Stomach smooth muscle (tissue), 2 donors: ENCODE data around the gene SYT17.

Experiments
- H3K27ac ChIP-seq: one replicate; pipeline ENCODE4 v1.7.0; 2013; ENCODE audit warnings: mild to moderate bottlenecking, low read length, inconsistent platforms
- H3K27me3 ChIP-seq, 2 donors: one replicate each; pipeline ENCODE4 v1.7.0; 2013; ENCODE audit warnings: low read length in 2 of 2; ENCODE audit not compliant: insufficient read depth in 2 of 2, control insufficient read depth in 1 of 2
- H3K36me3 ChIP-seq, 2 donors: one replicate each; pipeline ENCODE4 v1.7.0; 2013; ENCODE audit warnings: low read length in 2 of 2; ENCODE audit not compliant: control insufficient read depth in 2 of 2, insufficient read depth in 2 of 2
- H3K4me1 ChIP-seq: one replicate; pipeline ENCODE4 v1.7.0; 2013; ENCODE audit warnings: low read length; ENCODE audit not compliant: control insufficient read depth, insufficient read depth
- H3K4me3 ChIP-seq, 2 donors: one replicate each; pipeline ENCODE4 v1.7.0; 2013; ENCODE audit warnings: low read length in 2 of 2
- H3K9ac ChIP-seq, 2 donors: one replicate each; pipeline ENCODE4 v1.7.0; 2013; ENCODE audit warnings: low read length in 2 of 2, mild to moderate bottlenecking in 1 of 2
- H3K9me3 ChIP-seq, 2 donors: one replicate each; pipeline ENCODE4 v1.7.0; 2013; ENCODE audit warnings: low read length in 2 of 2; ENCODE audit not compliant: control insufficient read depth in 2 of 2
- donor health status: healthy.
- donor health status: Pancreatic carcinoma.

SYT17 gene

DNA sequence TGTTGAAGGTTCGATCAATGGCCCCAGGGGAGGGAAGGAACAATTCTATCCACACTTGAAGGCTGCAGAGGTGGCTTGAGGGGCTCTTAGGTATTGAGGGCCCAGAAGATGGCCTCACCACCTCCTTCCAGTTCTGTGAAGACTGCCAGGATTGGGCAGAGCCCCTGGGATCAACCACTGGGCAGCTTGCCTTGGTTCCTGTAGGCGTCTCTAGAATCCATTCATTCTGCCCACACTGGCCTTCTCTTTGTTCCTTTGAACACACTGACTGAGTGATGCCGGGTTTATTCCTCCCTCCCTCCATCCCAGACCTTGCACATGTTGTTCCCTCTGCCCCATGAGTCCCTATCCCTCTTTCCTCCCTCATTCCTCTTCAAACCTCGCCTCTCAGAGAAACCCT lies 50.5 kb downstream of the SYT17 start:
- Histone ChIP-seq H3K4me1 (no peaks in the 10 kb centered on the region), H3K27ac (no peak overlapping the region), H3K27me3 (no peaks in the 10 kb centered on the region)

DNA sequence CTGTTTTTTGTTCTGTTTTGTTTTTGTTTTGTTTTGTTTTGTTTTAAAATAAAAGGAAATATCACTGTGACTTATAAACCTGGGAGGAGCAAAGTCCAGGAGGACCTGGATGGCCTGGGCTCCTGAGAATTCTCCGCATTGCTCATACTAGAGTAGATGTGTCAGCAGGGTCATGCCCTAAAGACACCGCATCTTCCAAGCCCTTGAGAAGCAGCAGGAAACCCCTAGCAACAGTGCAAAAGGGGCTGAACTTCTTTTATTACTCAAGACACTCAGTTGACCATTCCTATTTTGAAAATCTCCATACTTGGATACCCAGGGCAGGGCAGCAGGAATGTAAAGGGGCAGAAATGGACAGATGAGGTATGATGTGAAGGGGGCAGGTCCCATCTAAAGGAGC lies 51.8 kb downstream of the SYT17 start:
- no peak overlapping the region for H3K4me3 ChIP-seq
- H3K9me3 ChIP-seq: peaks cover 0 to 3% of the 10 kb centered on the region in 2 donors
- no peak overlapping the region for H3K9ac ChIP-seq
- H3K27me3 ChIP-seq: no peaks in the 10 kb centered on the region
- no peaks in the 10 kb centered on the region for H3K4me1 ChIP-seq
- peaks cover 0 to 5% of the 10 kb centered on the region in 2 donors for H3K36me3 ChIP-seq
- H3K27ac ChIP-seq: no peak overlapping the region

More for the DNA sequence above, 50.5 kb downstream of the SYT17 start:
- Histone ChIP-seq H3K9me3 (peaks cover 0 to 3% of the 10 kb centered on the region in 2 donors), H3K4me3 (no peak overlapping the region), H3K36me3 (no peaks in the 10 kb centered on the region), H3K9ac (no peak overlapping the region)

DNA sequence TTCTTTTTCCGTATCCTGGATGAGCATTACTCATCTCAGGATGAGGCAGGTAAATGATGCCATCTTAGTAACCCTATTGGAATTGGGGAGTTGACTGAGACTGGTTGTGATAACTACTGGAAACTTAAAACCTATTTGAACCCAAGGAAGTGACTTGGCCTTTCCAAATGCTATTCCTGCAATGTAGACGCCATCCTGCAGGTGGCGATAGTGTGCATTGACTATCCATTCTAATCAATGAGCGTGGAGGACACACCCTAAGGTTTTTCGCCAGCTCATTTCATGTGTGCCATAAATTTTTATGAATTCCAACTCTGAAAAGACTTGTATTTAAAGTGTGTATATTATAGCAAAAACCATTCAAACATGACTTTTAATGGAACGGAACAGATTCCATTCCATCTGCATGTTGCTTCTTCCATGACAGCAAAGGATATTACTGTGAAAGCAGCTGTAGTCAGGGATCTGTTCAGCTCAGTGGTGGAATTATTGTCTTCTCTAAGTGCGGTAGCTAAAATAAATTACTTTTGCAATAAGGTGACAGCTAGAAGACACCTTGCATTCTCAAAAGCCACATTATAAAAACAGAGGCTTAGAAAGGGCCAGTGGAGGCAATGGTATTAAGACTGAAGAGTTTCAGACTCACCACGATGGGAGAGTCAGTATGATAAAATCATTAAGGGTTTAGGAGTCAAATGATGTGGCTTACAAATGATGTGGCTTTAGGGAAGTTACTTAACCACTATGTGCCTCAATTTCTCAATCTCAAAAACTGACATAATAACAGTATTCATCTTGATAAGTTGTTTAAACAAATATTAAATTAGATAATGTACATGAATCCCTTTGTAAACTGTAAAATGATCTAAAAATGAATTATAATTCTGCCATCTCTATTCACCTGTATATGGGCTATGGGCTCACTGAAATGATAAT lies 55.5 kb downstream of the SYT17 start:
- Histone ChIP-seq H3K4me1 (peaks cover 13% of the 10 kb centered on the region), H3K4me3 (no peak overlapping the region), H3K27ac (no peak overlapping the region), H3K36me3 (peaks cover 9% of the 10 kb centered on the region in 2 donors), H3K27me3 (no peaks in the 10 kb centered on the region), H3K9ac (no peak overlapping the region), H3K9me3 (peaks cover 0 to 2% of the 10 kb centered on the region in 2 donors)

DNA sequence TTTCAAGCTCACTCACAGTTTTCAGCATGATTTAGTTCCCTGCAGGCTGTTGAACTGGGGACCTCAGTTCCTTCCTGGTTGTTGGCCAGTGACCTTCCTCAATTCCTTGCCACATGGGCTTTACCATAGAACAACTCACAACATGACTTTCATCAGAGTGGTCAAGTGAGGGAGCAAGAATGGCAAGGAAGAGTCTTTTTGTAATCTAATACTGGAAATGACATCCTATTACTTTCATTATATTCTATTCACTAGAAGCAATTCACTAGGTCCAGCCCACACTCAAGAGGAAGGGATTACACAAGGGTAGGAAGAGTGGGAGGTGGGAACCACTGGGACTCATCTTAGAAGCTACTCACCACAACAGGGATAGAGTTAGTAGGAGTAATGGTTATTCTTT lies 57.6 kb downstream of the SYT17 start:
- H3K9ac ChIP-seq: no peak overlapping the region
- no peak overlapping the region for H3K27ac ChIP-seq
- H3K36me3 ChIP-seq: peaks cover 9% of the 10 kb centered on the region in 2 donors
- no peaks in the 10 kb centered on the region for H3K27me3 ChIP-seq
- H3K9me3 ChIP-seq: peaks cover 0 to 2% of the 10 kb centered on the region in 2 donors
- peaks cover 22% of the 10 kb centered on the region for H3K4me1 ChIP-seq
- H3K4me3 ChIP-seq: no peak overlapping the region

DNA sequence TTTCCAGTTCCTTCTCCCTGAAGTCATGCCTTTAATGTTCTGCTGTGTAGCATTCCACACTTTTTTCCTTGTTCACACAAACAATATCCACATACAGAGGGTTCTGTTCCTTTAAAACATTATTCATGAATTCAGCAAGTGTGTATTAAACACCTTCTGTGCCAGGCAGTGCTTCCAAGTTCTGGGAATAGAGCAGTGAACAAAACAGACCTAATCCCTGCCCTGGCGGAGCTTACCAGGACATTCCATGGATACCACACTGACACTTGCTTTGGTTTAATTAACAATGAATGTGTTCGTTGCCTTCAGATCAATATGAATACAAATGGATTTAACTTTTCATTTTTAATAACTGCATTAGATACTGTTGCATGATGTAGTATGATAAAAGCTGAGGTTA lies 59.6 kb downstream of the SYT17 start:
- Histone ChIP-seq H3K36me3 (peaks cover 9% of the 10 kb centered on the region in 2 donors), H3K27ac (peak overlapping the region; percentile 31), H3K4me3 (no peak overlapping the region), H3K4me1 (peaks cover 22% of the 10 kb centered on the region), H3K9me3 (peaks cover 0 to 2% of the 10 kb centered on the region in 2 donors), H3K27me3 (no peaks in the 10 kb centered on the region), H3K9ac (no peak overlapping the region)

DNA sequence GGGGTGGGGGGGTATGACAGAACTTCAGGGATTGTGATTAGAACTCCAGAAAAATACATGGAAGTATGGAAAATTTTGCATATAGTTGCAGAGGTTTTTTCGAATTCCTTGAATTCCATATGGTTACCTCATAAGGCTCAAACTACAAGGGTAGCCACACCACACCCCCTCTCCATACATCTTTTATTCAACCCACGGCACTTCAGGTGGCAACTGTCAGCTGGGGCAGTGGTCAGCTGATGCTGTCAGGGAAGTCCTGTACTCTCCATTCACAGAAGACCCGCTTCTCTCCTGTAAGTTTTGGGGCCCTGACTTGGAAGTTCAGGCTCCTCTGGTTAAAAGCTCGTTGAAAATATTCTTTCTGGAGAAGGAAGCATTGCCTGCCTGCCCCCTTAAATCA lies 60.0 kb downstream of the SYT17 start:
- Histone ChIP-seq H3K9ac (no peak overlapping the region), H3K27me3 (no peaks in the 10 kb centered on the region), H3K4me3 (no peak overlapping the region), H3K9me3 (peaks cover 0 to 2% of the 10 kb centered on the region in 2 donors), H3K4me1 (peaks cover 24% of the 10 kb centered on the region), H3K36me3 (peaks cover 9% of the 10 kb centered on the region in 2 donors), H3K27ac (peak overlapping the region; percentile 31)

DNA sequence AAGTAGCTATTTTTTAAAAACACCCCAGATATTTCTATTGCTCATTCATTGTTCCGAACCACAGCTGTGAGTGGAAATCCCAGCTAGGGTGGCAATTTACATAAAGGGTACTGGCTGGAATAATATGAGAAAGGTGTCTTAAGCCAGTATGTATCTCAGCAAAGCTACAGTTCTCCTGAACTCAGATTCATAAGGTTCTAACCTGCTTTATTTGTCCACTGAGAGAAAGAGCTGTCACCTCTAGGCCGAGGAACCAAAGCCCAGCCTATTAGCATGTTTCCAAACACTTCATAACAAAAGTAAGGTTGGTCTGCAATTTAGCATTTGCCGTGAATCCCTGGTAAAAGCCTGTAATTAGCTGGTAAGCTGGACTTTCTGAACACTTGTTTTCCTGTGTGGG lies 60.5 kb downstream of the SYT17 start:
- H3K36me3 ChIP-seq: peaks cover 9% of the 10 kb centered on the region in 2 donors
- H3K9ac ChIP-seq: no peak overlapping the region
- no peaks in the 10 kb centered on the region for H3K27me3 ChIP-seq
- H3K4me1 ChIP-seq: peaks cover 27% of the 10 kb centered on the region
- peak overlapping the region; percentile 31 for H3K27ac ChIP-seq
- H3K4me3 ChIP-seq: no peak overlapping the region
- H3K9me3 ChIP-seq: peaks cover 0 to 2% of the 10 kb centered on the region in 2 donors

DNA sequence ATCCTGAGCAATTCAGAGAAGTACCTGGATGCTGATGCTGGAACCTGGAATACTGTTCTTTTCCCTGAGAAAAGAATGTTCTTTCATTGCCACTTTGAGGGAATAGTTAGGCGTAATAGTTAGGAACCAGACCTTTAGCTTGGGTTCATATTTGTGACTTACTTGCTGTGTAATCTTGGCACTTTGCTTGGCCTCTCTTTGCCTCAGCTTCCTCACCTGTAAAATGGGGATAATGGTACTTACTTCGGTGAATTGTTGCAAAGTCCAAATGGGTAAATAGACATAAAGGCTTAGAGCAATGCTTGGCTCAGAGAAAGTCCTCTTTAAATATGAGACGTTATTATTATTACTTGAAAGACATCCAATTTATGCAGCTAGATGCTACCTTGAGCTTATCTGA lies 62.5 kb downstream of the SYT17 start:
- no peaks in the 10 kb centered on the region for H3K27me3 ChIP-seq
- H3K4me3 ChIP-seq: no peak overlapping the region
- peaks cover 2% of the 10 kb centered on the region in 2 donors for H3K36me3 ChIP-seq
- H3K9ac ChIP-seq: no peak overlapping the region
- no peak overlapping the region for H3K27ac ChIP-seq
- peaks cover 1 to 8% of the 10 kb centered on the region in 2 donors for H3K9me3 ChIP-seq
- H3K4me1 ChIP-seq: peaks cover 27% of the 10 kb centered on the region

DNA sequence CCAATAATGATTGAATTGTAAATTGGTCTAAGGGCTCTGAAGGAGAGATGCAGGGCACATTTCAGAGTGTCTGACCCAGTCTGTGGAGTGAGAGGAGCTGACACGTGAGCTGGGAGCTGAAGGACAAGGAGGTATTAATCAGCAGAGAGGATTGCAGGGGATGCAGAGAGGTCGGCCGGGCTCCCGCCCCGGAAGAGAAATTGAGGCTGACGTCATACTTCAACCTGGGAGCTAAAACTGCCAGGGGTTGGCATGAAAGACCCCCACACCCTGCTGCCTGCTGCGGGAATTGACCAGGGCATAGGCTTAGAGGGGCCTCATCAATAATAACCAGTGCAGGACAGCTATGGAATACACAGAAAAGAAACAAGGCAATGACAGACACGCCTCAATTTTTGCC lies 63.8 kb downstream of the SYT17 start:
- H3K9me3 ChIP-seq: peaks cover 0 to 13% of the 10 kb centered on the region in 2 donors
- H3K36me3 ChIP-seq: no peaks in the 10 kb centered on the region
- no peaks in the 10 kb centered on the region for H3K27me3 ChIP-seq
- H3K4me3 ChIP-seq: no peak overlapping the region
- peaks cover 23% of the 10 kb centered on the region for H3K4me1 ChIP-seq
- H3K9ac ChIP-seq: no peak overlapping the region
- H3K27ac ChIP-seq: no peak overlapping the region

DNA sequence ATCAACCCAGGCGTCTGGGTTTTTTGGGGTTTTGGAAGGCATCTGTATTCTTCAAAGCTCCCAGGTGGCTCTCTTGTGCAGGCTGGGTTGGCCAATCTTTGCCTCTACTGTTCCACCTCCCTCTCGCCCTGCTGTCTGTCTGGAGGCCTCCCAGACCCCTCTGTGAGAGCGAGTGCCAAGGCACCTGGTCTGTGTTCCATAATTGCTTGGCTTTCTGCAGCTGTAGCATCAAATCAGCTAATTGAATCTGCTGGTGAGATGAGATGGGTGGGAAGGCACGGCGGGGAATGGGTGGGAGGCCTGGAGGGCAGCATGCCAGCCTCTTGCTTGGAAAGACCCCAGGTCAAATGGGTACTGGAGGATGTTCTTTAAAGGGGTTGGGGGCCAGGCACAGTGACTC lies 64.9 kb downstream of the SYT17 start:
- Histone ChIP-seq H3K36me3 (no peaks in the 10 kb centered on the region), H3K9me3 (peaks cover 0 to 13% of the 10 kb centered on the region in 2 donors), H3K27ac (no peak overlapping the region), H3K4me1 (peaks cover 18% of the 10 kb centered on the region), H3K4me3 (no peak overlapping the region), H3K9ac (no peak overlapping the region), H3K27me3 (no peaks in the 10 kb centered on the region)

DNA sequence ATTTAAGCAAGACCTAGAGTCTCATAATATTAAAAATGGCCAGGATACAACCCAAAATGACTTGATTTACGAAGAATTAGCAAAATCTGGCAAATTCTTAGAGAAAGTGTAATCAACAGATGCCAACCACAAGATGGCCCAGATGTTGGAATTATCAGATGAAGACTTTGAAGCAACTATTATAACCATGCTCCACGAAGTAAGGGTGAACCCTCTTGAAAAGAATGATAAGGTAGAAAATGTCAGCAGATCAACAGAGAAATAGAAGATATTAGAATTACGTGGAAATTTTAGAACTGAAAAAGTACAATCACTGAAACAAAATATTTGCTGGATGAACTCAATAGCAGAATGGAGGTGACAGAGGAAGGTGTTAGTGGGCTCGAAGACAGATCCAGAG lies 67.4 kb downstream of the SYT17 start:
- no peak overlapping the region for H3K27ac ChIP-seq
- no peaks in the 10 kb centered on the region for H3K27me3 ChIP-seq
- peaks cover 0 to 13% of the 10 kb centered on the region in 2 donors for H3K9me3 ChIP-seq
- peaks cover 9% of the 10 kb centered on the region for H3K4me1 ChIP-seq
- H3K4me3 ChIP-seq: no peak overlapping the region
- no peak overlapping the region for H3K9ac ChIP-seq
- H3K36me3 ChIP-seq: no peaks in the 10 kb centered on the region
